Right cardiac atrium (tissue), 5 donors: ENCODE measurements around the gene PCBP4. TPM values are rescaled to one million over a fixed set of nuclear protein-coding genes. Genes with fewer than 3 reads are reported as not detected.

Experiments used
- ATAC-seq, 2 donors: fragments of 200-7000 bp; cut with Tn5 transposase; one replicate each; pipeline versions ENCODE4 v1.8.0 to v1.9.1; 2020; ENCODE audit warnings: moderate library complexity in 2 of 2, mild to moderate bottlenecking in 1 of 2
- DNase-seq, 3 donors: peaks; one replicate each; pipeline ENCODE4 v3.0.0-alpha.2; 2020
- H3K27ac ChIP-seq: one replicate; pipeline ENCODE4 v1.5.1; 2013; ENCODE audit warnings: mild to moderate bottlenecking, low read length, control low read depth, moderate library complexity
- H3K27me3 ChIP-seq: one replicate; pipeline ENCODE4 v1.6.1; 2013; ENCODE audit not compliant: control insufficient read depth, insufficient read depth
- H3K4me1 ChIP-seq: one replicate; pipeline ENCODE4 v1.6.1; 2013; ENCODE audit warnings: low read length; ENCODE audit not compliant: control insufficient read depth, insufficient read depth
- H3K4me3 ChIP-seq: one replicate; pipeline ENCODE4 v1.5.1; 2013; ENCODE audit warnings: low read length, control low read depth
- H3K9me3 ChIP-seq: one replicate; pipeline ENCODE4 v1.6.1; 2013; ENCODE audit warnings: low read length; ENCODE audit not compliant: control insufficient read depth
- WGBS: extraction: QIAGEN DNeasy Blood & Tissue Kit; methylation state at CpG from one replicate; pipeline ENCODE4 v1.1.7; 2013; 5-methylcytosine and 5-hydroxymethylcytosine counted together
- intact Hi-C, 4 donors: fragments of 100-400 bp; cut with DNase I; formaldehyde crosslinking; loops; one replicate each; pipeline versions ENCODE4 v1.11.0 to v1.14.0; 2022 to 2023
- polyA plus RNA-seq: library from polyadenylated mRNA; stranded (reverse); fragments of 200-250 nt; gene quantifications from one replicate; pipeline ENCODE4 v1.2.3, GENCODE V29; 2013
- total RNA-seq, 4 donors: library from RNA; stranded (reverse); fragmentation: NEBNext Ultra II Directional; extraction: Animal tissue kit (Norgen Biotek cat#: 25700); gene quantifications; one replicate each; pipeline ENCODE4 v1.2.1, GENCODE V29; 2021
- donor health status: healthy with polysubstance abuse.
- donor health status: DM: no; HTN: yes; CAD: no.
- donor health status: DM: no; HTN: no; CAD: no.
- donor health status: DM: no; HTN: yes; CAD: no; lungs with severe emphysema.
- donor health status: DM: yes; HTN: yes; CAD: no.

The PCBP4 gene
- total and polyA plus RNA-seq, 5 donors: 62.2 to 88.1 (median 72.7) TPM

DNA sequence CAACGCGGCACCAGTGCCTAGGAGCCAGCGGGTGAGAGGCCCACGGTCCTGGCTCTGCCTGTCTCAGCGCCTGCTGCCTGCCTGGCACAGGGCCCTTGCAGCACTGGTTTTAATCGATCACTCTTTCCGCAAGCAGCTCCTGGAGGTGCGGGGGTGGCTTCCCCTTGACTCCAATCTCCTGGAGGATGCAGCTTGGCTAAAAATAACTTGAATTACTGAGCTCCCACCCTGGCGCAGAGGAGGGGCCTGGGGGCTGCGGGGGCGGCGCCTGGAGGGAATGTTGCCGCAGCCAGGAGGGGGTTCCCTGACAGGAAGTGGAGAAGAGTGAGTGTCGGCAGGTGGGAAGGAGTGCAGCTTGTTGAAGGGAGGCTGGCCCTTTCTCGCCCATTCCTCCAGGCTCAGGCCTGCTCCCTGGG is 38.3 kb upstream of the PCBP4 start:
- Histone ChIP-seq H3K4me3 (no peak overlapping the region), H3K4me1 (peaks cover 8% of the 10 kb centered on the region), H3K27ac (peak overlapping the region; percentile 31), H3K27me3 (no peaks in the 10 kb centered on the region), H3K9me3 (no peaks in the 10 kb centered on the region)
- intact Hi-C loops: loop anchor here in 2 of 4 donors (2.0 to 10.0 kb wide), 2 partner anchors 47 to 269 kb away; partner anchors contain the start of gene WDR82 (in 1 of the 2)
- ATAC-seq: peak; percentile 17 to 52
- DNase-seq: peak; percentile 47 to 77 (median 76)
- WGBS: 7% methylated on average over 15 of the region's 15 CpGs

DNA sequence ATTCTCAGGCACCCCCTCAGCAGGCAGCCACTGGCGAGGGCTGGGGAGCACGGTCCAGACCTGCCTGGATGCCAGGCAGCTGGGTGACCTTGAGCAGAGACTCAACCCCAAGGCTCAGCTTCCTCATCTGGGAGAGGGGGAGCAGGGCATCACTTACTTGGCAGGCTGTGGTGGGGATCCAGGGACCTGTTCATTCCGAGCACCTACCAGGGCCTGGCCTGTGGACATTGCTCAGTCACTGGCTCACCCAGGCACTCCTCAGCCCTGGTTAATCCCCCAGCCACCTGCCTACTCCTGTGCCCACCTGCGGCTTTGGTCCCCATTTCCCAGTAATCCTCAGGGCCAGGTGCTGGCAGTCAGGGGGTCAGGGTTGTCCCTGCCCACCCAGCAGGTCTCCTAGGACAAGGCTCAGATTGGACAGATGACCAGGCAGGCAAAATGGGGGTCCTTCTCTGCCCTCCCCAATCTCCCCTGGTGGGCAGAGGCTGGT is 37.7 kb upstream of the PCBP4 start:
- Histone ChIP-seq H3K4me1 (peaks cover 8% of the 10 kb centered on the region), H3K27me3 (no peaks in the 10 kb centered on the region), H3K27ac (peak overlapping the region; percentile 10), H3K9me3 (no peaks in the 10 kb centered on the region), H3K4me3 (no peak overlapping the region)
- DNase-seq (peak in 1 of 3 donors; percentile 55), ATAC-seq (peak in 1 of 2 donors; percentile 1)
- intact Hi-C loops: loop anchor here (2.0 to 10.0 kb wide), 6 partner anchors 47 to 270 kb away; partner anchors contain the start of gene WDR82 (in 1 of the 4)
- WGBS: 83% methylated on average over 4 of the region's 4 CpGs

DNA sequence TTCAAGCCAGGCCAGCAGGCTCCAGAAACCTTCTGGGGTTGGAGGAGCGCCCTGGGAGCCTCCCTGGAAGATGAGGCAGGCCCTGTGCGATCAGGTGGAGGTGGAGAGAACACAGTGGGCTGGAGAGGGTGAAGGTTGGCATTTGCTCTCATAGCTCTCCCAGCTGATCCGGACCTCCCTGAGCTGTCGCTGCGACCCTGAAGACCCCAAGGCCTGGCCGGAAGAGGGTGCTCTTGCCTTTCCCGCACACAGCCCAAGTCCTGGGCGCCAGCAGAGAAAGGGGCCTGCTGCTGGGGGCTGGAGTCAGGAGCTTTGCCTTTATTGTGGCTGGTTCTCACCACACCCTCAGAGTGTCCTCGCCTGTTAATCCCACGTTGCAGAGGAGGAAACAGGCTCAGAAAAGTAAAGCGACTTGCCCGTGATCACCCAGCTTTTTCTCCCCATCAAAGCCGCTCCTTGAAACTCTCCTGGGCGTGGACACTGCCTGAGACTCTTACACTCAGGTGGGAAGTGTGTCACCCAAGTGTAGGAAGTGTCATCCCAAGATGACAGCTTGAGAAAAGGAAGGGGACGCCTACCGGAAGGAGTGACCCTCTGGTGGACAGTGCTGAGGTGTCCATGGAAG is 37.0 kb upstream of the PCBP4 start:
- Histone ChIP-seq H3K9me3 (no peaks in the 10 kb centered on the region), H3K4me1 (peaks cover 8% of the 10 kb centered on the region), H3K4me3 (no peak overlapping the region), H3K27ac (peak overlapping the region; percentile 10), H3K27me3 (no peaks in the 10 kb centered on the region)
- DNase-seq (peak; percentile 70 to 88 (median 84)), ATAC-seq (peak; percentile 72 to 73)
- 45% methylated on average over 16 of the region's 16 CpGs for WGBS
- intact Hi-C loops: loop anchor here (2.0 to 10.0 kb wide), 6 partner anchors 48 to 271 kb away; partner anchors contain the start of gene WDR82 (in 1 of the 4)

DNA sequence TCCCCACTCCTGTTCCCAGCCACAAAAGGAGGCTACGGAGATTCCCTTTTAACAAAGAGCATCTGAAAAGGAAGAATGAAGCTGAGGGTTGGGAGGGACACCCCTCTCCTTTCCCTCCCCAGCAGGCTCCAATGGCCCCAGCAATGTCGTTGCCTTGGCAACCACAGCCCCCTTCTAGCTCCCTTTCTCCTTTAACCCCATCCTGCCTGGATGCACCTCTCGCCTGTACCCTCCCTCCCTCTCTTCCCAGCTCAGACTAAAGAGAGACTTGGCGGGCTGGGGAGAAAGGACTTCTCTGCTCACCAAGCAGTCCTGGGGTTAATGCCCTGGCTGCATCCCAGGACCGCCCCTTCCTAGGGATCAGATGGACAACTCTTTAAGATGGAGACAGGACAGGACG is 35.5 kb upstream of the PCBP4 start:
- Histone ChIP-seq H3K4me1 (peaks cover 8% of the 10 kb centered on the region), H3K27ac (no peak overlapping the region), H3K27me3 (no peaks in the 10 kb centered on the region), H3K4me3 (no peak overlapping the region), H3K9me3 (no peaks in the 10 kb centered on the region)
- DNase-seq (peak in 1 of 3 donors; percentile 31), ATAC-seq (no peak)
- intact Hi-C loops: loop anchor here (2.0 to 10.0 kb wide), 7 partner anchors 50 to 272 kb away; partner anchors contain the start of gene WDR82 (in 1 of the 4)
- WGBS: 74% methylated on average over 6 of the region's 6 CpGs

DNA sequence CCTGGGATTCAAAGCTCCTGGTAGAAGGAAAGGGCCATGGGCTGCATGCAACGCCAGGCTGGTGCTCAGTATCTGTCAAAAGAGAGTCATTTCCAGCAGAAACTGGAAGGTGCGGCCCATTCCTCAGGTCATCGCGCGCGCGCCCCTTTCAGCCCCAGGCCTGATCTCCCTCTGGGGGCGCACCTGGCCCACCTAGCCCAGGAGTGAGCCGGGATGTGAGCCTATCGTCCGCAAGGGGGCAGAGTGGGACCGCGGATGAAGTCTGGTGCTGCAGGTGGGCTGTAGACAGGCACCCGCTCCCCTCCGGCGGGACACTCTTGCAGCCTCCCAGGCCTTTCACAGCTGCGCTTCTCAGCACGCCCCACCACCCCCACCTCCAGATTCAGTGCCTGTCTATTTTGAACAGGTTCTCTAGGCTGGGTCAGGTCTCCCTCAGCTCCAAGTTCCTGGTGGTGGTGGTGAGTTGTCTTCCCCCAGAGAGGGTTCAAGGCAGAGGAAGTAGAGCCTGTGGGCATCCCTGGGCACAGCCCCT is 34.3 kb upstream of the PCBP4 start:
- ATAC-seq: peak; percentile 60 to 65
- intact Hi-C loops: loop anchor here (1.0 to 10.0 kb wide), 6 partner anchors 51 to 273 kb away; partner anchors contain the start of gene WDR82 (in 1 of the 4)
- no peak overlapping the region for H3K27ac ChIP-seq
- DNase-seq: peak; percentile 73 to 91 (median 90)
- no peaks in the 10 kb centered on the region for H3K27me3 ChIP-seq
- no peaks in the 10 kb centered on the region for H3K9me3 ChIP-seq
- H3K4me1 ChIP-seq: peaks cover 7% of the 10 kb centered on the region
- H3K4me3 ChIP-seq: no peak overlapping the region
- under 1% methylated on average over 18 of the region's 18 CpGs for WGBS

DNA sequence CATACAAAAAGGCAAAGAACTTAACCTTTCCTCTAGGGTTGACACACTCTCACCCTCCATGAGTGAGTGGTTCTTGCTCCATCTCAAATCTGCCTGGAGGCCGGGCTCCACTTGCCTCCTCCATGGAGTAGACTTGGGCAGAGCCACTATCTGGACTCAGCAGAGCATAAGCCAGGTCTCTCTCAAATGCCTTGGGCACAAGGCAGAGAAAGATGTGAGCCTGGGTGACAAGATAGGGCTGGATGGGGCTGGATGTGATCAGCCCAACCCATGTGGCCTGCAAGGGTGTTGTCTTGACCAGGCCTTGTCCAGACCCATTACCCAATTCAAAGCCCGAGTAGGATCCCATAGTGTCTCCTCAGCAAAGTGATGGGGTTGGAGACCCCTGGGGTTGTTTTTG is 32.6 kb upstream of the PCBP4 start:
- intact Hi-C loops: loop anchor here (5.0 to 10.0 kb wide), 5 partner anchors 52 to 275 kb away; partner anchors contain the start of gene WDR82 (in 1 of the 4)
- Histone ChIP-seq H3K4me1 (no peaks in the 10 kb centered on the region), H3K9me3 (no peaks in the 10 kb centered on the region), H3K27me3 (no peaks in the 10 kb centered on the region), H3K4me3 (no peak overlapping the region), H3K27ac (no peak overlapping the region)
- peak in 1 of 3 donors; percentile 24 for DNase-seq
- 80% methylated on average over 2 of the region's 2 CpGs for WGBS
- ATAC-seq: no peak

DNA sequence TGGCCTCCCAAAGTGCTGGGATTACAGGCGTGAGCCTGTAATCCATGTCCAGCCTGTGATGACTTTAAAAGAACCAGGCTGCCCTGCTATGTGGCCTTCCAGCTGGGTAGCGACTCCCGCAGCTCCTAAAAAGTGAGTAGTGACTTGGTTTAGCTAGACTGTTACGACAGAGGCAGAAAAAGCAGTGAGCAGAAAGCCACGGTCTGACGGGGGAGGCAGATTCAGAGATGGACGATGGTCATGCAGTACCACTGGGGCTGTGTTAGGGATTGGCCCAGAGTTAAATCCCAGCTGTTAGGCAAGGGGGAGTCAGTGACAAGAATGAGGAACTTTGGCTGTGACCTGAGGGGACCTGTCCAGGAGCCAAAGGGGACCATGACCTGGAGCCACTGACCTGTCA is 31.5 kb upstream of the PCBP4 start:
- no peak overlapping the region for H3K27ac ChIP-seq
- ATAC-seq (no peak), DNase-seq (no peak)
- peaks cover 8% of the 10 kb centered on the region for H3K4me1 ChIP-seq
- intact Hi-C loops: no loop called here
- WGBS: 75% methylated on average over 7 of the region's 7 CpGs
- no peak overlapping the region for H3K4me3 ChIP-seq
- no peaks in the 10 kb centered on the region for H3K27me3 ChIP-seq
- H3K9me3 ChIP-seq: no peaks in the 10 kb centered on the region

DNA sequence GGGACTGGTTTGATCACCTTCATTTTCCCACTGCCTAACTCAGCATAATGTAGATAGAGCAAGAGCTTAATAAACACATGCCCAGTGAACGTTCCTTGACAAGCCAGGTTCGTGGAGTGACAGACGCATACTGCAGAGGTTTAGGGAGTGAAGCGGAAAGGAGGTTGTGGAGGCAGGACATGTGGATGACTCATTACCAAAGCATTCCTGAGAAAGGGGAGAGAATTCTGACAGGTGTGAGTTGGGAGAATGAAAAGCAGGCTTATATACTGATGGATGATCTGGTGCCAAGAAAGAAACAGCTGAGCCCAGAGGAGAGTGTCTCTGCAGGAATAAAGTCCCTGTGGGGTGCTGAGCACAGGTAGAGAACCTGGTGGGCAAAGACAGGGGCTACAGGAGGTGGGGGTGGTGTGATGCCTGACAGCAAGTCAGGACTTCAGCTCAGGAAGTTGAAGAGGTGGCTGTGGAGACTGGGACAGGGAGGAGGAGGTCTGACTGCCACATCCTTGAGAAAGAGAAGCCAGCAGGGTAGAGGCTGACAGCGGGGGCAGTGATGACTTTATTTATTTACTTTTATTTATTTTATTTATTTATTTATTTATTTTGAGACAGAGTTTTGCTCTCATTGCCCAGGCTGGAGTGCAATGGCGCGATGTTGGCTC is 30.8 kb upstream of the PCBP4 start:
- Histone ChIP-seq H3K9me3 (no peaks in the 10 kb centered on the region), H3K27me3 (no peaks in the 10 kb centered on the region), H3K4me1 (peaks cover 8% of the 10 kb centered on the region), H3K4me3 (no peak overlapping the region), H3K27ac (no peak overlapping the region)
- WGBS: 56% methylated on average over 7 of the region's 7 CpGs
- ATAC-seq (no peak), DNase-seq (peak in 1 of 3 donors; percentile 22)
- intact Hi-C loops: no loop called here

DNA sequence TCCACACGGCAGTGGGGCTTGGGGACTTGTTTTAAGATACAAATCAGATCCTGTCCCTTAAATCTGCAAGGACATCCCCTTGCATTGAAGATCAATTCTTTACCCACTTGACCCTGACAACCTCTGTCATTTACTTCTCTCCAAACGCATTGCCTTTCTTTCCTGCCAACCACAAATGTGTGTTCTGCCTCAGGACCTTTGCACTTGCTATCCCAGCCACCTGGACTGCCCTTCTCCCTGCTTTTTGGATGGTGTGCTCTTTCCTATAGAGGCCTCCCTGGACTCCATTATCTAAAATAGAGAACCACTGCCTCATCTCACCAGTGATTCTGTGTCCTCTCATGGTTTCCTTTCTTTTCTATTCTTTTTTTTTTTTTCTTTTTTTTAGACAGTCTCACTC is 29.9 kb upstream of the PCBP4 start:
- Histone ChIP-seq H3K4me1 (peaks cover 8% of the 10 kb centered on the region), H3K9me3 (no peaks in the 10 kb centered on the region), H3K27me3 (no peaks in the 10 kb centered on the region), H3K27ac (no peak overlapping the region), H3K4me3 (no peak overlapping the region)
- intact Hi-C loops: no loop called here
- 55% methylated on average over 2 of the region's 2 CpGs for WGBS
- ATAC-seq (no peak), DNase-seq (no peak)

DNA sequence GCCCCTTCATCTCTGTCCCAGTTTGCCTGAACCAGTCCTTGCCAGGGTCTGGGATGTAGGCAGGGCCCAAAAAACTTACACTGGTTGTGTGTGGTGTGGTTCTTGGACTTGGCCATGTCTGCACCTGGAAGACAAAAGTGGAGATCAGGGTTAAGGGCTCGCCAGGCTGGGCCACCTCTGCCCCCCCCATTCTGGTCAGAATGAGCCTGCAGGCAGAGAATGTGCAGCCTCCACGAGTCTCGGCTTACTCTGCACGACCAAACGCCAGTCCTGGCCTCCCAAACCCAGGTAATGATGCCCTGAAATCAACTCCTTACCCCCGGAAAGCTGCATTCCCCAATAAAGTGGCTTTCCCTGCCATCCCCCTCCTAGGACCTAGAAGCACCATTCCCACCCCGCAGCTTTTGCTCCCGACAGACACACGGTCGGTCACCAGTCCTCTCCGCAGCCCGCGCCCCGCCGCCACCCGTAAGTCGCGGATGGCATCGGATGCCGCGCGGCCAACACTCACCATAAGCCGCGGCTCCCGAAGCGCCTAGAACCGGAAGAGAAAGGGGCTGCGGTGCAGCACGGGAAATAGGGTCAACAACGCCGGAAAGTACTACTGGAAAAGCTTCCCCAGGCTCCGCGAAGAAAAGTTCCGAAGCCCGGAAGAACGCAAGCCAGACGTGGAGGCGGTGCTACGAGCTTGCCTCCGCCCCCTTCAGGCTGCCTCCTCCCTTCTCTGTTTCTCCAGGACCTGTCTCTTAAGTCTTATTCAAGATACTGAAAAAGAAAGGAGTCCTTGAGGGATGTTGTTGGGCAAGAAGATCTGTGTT is 28.3 kb upstream of the PCBP4 start, which contains the start of gene RPL29:
Gene RPL29, minus strand, starts transcription at position 550 of the 818 bp plus-strand sequence. Its CDS starts 434 bp downstream, at position 116.
- peak within 1 kb of the TSS; percentile 51 for H3K27ac ChIP-seq
- peak; percentile 89 to 93 for ATAC-seq
- intact Hi-C loops: no loop called here
- DNase-seq: peak; percentile 90 to 96 (median 95)
- no peaks in the 10 kb centered on the region for H3K27me3 ChIP-seq
- under 1% methylated on average over 40 of the region's 40 CpGs for WGBS
- no peaks in the 10 kb centered on the region for H3K9me3 ChIP-seq
- peak within 1 kb of the TSS; percentile 52 for H3K4me3 ChIP-seq
- peaks cover 8% of the 10 kb centered on the region for H3K4me1 ChIP-seq
